Fibroblast of the aortic adventitia (primary cell): ENCODE data around the gene MEGF8. TPM values are rescaled to one million over a fixed set of nuclear protein-coding genes. Genes with fewer than 3 reads are reported as not detected.

Experiments
- DNase-seq: peaks from one replicate; pipeline ENCODE4 v3.0.0-alpha.2; 2010; ENCODE audit warnings: low read depth
- H3K4me3 ChIP-seq: 2 replicates; pipeline ENCODE4 v1.5.1; 2011; ENCODE audit warnings: low read depth, mild to moderate bottlenecking, control low read depth, low read length, moderate library complexity
- total RNA-seq: library from RNA; depleted of rRNA; stranded (reverse); fragments of >200 nt; gene quantifications from 2 replicates; pipeline ENCODE4 v1.2.3, GENCODE V29; 2012; ENCODE audit warnings: low replicate concordance
- TF ChIP-seq, protein P1 (sequence below): IDR thresholded peaks from 2 replicates; pipeline ENCODE4 v1.5.1; 2011; ENCODE audit warnings: mild to moderate bottlenecking, low read length, control low read depth, inconsistent platforms; ENCODE audit not compliant: insufficient read depth

MEGF8 gene
- total RNA-seq, 1 donor = 20.0 TPM

DNA sequence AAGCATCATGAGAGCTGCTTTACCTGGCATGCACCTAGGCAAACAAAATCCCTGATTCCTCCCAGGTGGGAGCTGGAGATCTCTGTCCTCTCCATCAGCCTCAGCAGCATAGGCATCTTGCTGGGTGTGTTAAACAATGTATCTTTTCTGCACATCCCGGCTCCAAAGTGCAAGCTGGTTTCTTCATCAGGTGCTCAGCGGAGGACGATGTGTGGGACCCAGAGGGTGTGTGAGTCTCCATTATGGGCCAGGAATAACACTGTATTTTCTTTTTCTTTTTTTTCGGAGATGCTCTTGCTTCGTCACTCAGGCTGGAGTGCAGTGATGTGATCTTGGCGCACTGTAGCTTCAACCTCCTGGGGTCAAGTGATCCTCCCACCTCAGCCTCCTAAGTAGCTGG, 54.7 kb downstream of the MEGF8 start:
- DNase-seq = no peak
- no peak overlapping the region for H3K4me3 ChIP-seq
- TF ChIP-seq, protein P1, sequence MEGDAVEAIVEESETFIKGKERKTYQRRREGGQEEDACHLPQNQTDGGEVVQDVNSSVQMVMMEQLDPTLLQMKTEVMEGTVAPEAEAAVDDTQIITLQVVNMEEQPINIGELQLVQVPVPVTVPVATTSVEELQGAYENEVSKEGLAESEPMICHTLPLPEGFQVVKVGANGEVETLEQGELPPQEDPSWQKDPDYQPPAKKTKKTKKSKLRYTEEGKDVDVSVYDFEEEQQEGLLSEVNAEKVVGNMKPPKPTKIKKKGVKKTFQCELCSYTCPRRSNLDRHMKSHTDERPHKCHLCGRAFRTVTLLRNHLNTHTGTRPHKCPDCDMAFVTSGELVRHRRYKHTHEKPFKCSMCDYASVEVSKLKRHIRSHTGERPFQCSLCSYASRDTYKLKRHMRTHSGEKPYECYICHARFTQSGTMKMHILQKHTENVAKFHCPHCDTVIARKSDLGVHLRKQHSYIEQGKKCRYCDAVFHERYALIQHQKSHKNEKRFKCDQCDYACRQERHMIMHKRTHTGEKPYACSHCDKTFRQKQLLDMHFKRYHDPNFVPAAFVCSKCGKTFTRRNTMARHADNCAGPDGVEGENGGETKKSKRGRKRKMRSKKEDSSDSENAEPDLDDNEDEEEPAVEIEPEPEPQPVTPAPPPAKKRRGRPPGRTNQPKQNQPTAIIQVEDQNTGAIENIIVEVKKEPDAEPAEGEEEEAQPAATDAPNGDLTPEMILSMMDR = no peak

DNA sequence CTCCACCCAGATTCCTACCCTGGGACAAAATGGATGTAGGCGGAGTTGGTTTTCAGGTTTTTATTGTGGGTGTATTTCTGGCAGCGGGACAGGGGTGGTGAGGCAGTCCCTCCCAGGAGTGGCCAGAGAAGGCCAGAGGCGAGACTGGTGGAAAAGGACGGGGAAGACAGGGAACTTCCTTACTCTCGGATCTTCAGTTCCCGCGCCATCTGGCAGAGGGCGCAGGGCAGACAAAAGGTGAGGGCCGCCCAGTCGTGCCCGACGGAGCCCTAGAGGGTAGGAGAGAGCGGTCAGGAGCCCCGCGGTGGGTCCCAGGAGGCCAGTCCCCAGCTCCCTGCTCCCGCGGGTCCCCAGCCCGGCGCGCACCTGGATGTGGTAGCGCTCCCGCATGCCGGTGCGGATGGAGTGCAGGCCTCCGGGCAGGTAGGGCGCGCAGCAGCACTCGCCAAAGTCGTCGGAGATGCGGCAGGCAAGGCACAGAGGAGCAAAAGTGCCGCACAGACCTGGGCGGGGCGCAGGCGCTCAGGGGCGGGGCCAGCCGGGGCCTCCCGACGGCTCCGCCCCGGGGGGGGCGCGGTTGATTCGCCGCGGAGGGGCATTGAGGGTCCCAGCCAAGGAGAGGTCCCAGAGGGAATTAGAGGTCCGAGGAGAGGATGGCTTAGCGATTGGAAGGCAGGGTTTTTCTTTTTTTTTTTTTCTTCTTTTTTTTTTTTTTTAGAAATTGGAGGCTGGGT, 61.7 kb downstream of the MEGF8 start:
- peak overlapping the region; percentile 56 for H3K4me3 ChIP-seq
- peak; percentile 33 for DNase-seq
- TF ChIP-seq, protein P1 = peak; percentile 54

DNA sequence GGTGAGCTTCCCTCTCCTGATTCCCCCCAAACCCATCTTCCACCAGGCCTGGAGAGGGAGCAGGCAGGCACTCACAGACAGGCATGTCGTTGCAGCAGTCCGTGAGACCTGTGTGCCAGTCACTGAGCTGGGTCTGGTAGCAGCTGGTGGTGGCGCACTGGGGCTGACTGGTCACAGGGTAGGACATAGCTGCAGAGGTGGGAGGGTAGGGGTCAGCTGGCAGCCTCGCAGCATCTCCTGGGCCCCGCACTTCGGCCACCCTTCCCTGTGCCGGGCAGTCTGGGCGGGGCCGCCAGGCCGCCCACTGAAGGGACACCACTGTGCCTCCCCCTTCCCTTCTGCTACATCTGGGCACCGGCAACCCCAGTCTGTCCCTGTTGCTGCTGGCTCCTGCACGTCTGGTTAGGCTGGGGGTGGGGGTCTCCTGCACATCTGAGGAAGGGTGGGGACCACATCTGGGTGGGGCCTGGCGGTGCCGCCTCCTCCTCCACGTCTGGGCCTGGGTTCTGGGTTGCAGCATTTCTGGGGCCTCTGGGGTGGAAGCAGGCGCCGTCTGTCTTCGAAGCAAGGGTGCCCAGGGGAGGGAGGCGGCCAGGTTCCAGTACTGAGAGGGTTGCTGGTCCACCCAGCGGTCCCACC, 63.5 kb downstream of the MEGF8 start:
- no peak overlapping the region for H3K4me3 ChIP-seq
- DNase-seq = no peak
- TF ChIP-seq, protein P1 = no peak

DNA sequence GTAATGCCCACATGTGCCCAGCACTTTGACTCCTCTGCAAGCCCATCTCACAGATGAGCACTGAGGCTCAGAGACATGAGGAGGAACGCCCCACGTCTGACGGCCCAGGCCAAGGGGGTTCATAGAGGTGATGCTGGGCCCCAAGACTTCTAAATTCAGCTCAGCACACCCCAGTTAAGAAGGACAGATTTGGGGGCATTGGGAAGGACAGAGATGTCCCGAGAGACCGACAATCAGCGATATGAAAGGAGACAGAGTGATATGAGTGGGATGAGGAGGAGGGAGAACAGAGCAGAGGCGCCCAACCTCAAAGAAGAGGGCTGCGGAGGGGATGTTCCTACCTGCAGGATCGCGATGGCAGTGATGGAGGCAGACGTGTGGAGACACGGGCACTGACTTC, 64.5 kb downstream of the MEGF8 start, which contains the start of gene CNFN:
Gene CNFN (minus strand): TSS at position 399 of the 400 bp plus-strand sequence. CDS start 1,260 bp downstream, outside the sequence.
- no peak within 1 kb of the TSS for H3K4me3 ChIP-seq
- TF ChIP-seq, protein P1 = no peak
- no peak for DNase-seq

DNA sequence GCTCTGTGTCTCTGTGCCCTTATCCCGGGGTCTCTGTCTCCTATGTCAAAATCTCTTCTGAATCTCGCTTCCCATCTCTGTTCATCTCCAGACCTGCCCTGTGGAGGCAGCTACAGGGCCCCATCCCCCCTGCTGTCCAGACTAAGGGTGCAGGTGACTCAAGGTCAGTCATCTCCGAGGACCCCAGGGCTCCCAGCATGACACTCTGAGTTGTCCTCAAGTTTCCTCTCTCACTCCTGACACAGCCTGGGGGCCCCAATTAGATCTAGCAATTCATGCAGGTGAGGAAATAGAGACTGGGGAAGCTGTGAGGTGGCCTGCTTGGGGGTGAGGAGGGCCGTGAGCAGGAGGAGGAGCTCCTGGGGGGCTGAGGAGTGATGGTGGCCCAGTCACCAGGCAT, 66.7 kb downstream of the MEGF8 start:
- TF ChIP-seq, protein P1 = no peak
- DNase-seq = no peak
- no peak overlapping the region for H3K4me3 ChIP-seq

DNA sequence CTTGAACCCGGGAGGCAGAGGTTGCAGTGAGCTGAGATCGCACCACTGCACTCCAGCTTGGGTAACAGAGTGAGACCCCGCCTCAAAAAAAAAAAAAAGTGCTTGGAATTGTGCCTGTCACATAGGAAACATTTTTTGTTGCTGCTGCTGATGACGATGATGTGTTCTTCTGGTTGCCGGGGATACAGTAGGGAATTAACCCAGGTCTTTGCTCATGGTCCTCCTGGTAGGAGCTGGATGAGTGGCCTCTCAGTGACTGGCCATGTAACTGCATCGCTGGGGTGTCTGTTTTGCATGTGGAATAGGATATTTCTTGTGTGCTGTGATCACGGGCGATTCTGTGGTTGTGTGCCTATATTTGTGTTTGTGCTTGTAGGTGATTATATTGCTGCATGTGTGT, 69.3 kb downstream of the MEGF8 start:
- H3K4me3 ChIP-seq = no peak overlapping the region
- TF ChIP-seq, protein P1 = no peak
- DNase-seq = no peak
